RCC 7860 (cell line): Measurements from ENCODE around the gene ARHGEF28.

Experiments
- DNase-seq: peaks from one replicate; pipeline ENCODE4 v3.0.0-alpha.2; 2015; ENCODE audit warnings: low spot score
- FAIRE-seq: peaks from 2 replicates; lab custom pipeline; 2012; peaks lifted over from hg19 to GRCh38; lab: Jason Lieb, UNC

The ARHGEF28 gene

DNA sequence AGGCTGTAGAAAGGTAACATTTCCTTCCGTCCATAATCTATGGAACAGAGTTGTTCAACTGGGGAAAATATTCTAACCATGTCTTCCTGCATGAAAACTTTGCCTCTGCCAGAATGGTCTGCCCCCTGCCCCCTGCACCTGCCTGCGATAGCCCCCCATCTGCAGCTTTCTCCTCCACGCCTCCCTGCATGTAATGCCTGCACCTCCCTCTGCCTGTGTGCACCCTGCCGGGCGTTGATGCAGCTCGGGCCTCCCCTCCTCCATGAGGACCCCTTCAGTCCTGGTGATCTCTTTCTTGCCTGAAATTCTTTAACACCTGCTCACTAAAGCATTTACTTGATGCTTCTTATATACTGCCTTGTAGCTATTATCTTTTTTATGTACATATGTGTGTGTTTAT is 266.2 kb downstream of the ARHGEF28 start:
- DNase-seq (no peak), FAIRE-seq (no peak)

DNA sequence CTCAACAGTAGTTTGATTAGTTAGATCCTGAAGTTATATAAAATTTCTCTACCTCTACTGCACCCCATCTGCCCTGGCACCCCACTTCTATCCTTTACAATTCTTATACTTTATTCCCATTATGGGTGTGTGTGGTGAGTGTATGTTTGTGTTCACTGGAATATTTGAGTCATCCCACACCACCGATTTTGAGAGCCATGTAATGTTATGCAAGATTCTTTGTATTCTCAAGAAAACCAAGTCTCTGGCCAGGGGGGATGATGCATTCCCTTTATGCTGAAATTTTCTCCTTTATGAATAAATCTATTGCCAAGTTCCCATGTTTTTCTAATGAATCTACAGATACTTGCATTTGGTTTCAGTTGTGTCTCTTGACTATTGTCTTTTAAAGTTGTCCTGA is 266.8 kb downstream of the ARHGEF28 start:
- no peak for FAIRE-seq
- no peak for DNase-seq

DNA sequence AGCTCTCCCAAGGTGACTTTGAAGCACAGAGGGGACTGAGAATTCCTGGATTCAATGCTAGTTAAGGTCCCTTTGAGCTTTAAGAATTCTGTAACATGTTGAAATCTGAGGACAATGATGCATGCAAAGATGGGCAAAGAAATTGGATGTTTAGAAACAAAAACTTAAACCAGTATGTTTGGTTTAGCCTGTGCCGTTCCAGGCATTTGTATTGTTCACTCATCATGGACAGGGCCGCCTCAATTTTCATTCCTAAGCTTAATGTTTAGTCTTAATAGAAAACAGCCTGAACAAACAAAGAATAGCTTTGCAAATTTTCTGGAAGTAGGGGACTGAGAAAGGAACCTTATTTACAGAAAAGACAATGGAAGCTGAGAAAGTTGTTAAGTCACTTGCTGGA is 267.8 kb downstream of the ARHGEF28 start:
- DNase-seq (no peak), FAIRE-seq (no peak)

DNA sequence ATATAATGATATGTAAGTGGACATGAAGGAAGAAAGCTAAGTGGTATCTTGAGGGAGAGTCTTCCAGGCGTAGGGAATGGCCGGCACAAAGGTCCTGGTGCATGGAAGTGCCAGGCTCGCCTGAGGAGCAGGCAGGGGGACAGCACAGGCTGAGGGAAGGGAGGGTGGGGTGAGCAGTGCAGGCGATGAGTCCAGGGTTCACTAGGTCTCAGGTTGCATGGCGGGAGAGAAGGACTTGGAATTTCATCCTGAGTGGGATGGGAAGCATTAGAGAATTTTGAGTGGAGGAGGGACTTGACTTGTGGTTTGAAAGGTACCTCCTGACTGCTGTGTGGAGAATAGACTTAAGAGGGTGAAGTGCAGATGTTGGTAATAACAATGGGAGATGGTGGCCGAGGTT is 268.9 kb downstream of the ARHGEF28 start:
- FAIRE-seq: no peak
- DNase-seq: no peak

DNA sequence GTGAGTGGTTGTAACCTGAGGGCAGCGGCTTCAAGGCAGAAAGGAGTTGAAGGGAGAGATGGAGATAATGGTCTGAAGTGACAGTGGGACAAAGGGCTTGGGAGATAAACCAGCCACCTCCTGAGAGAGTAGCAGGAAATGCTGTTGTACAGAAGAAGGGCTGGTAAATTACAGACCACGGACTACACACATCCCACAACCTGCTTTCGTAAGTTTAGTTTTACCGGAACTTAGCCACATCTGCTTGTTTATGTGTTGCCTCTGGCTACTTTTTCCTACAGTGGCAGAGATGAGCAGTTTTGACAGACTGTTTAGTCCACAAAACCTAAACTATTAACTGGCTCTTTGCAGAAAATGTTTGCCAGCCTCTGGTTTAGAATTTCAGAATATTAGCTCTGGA is 269.5 kb downstream of the ARHGEF28 start:
- FAIRE-seq: no peak
- DNase-seq: no peak

DNA sequence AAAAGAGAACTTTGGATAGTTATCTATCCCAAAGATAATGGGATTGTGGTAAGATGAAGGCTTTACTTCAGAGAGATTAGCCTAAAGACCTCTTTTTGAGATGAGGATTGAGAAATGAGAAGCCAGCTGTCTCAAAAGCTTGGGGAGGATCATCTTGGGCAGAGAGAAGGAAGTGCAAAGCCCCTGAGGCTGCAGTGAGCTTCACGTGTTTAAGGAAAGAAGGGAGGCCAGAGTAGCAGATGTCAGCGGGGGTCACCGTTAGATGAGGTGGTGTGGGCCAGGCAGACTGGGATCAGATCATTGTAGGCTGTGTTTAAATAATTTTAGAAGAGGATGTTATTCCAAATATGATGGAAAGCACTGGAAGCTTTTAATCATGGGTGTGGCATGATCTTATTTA is 270.1 kb downstream of the ARHGEF28 start:
- no peak for FAIRE-seq
- no peak for DNase-seq

DNA sequence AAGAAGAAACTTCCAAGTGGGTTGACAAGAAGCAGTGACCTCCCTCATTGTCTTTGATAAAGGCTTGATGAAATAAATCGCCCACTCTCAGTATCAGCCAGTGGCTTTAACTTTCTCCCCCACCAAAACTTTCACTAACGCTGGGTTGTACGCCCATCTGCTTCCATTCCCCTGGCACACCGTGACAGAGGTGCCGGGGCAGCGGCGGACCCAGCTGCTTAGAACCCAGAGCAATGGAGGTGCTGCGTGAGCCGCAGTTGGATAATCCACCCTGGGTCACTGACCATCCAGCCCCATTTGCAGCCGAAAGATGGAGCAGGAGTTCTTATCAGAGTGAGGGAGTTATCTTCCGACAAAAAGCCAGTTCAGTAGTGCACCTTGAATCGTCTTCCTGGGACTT is 270.7 kb downstream of the ARHGEF28 start:
- DNase-seq (no peak), FAIRE-seq (no peak)

DNA sequence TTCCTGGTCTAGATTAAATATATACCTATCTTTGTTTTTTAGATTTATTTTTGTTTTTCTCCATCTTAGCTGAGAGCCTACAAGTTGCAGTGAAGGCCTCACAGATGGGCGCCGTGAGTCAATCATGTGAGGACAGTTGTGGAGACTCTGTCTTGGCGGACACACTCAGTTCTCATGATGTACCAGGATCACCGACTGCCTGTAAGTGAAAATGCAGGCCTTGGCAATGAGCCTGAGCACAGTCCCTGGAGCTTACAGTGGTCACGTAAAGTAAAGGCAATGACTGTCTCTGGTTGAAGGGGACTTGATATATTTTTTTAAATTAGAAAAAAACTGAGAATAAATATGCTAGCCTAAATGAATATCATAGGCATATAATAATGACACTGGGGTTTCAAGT is 271.9 kb downstream of the ARHGEF28 start:
- FAIRE-seq (no peak), DNase-seq (no peak)

DNA sequence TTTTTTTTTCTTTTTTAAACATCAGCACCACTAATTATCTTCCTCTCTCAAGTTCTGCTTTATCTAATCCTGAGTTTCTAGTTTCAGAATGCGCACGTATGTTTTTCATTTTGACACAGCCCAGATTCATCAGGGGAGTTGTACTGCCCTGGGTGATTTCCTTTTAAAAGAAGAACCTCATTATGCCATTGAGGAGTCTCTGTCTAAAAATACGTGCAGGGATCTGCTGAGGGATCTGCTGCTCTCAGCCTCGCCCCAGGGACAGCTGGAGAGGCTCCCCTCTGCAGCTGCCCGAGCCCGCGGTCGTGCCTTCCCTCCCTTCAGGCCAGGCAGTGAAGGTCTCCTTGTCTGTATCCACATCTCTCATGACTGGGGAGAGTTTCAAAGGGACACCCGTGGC is 273.1 kb downstream of the ARHGEF28 start:
- no peak for DNase-seq
- FAIRE-seq: no peak

DNA sequence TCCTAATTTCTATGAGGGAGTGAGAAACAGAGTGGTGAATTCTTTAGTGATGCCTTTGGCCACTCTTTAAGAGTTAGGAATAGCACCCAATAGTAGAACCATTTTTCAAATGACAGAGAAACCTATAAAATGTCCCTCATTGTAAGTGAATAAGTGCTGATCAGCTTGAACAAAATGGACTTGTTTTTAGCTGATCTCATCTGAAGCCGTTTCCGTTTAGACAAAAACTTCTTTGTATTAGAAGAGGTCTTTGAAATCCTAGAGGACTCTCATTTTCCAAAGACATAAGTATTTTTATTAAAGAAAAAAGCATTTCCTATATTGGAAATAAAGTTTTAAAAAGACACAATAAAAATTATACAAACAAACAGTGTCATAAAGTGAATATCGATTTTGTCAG is 273.9 kb downstream of the ARHGEF28 start:
- no peak for DNase-seq
- no peak for FAIRE-seq

DNA sequence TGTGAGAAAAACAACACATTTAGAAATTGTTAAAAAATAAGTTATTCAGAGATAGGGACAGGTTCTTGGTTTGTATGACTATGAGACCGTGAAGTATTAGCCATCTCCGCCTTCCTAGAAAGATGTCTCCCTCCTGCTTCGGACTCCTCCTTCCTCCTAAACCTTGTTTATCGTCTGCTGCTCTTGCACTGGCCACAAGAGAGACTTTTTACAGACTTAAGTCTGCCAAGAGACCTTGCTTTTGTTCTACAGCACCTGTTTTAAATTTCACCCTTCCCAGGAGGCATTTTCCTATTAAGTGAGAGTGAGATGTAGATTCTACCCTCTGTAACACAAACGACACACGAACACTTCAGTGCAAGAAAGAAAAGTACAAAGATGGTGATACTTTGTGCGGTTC is 274.6 kb downstream of the ARHGEF28 start:
- DNase-seq (no peak), FAIRE-seq (no peak)

DNA sequence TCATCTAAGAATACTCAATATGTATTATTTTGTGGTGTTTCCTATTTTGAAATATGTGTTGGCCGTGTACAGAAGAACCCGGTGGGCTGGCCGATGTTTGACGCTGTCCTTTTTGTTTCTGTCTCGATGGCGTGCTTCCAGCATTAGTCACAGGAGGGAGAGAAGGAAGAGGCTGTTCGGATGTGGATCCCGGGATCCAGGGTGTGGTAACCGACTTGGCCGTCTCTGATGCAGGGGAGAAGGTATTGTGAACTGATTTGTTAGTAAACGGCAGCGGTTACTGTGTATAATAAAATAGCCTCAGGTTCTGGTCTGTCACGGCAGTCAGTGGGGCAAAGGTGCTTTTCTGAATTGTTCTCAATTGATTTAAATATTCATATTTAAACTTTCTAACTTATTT is 275.0 kb downstream of the ARHGEF28 start:
- DNase-seq: peak; percentile 39
- FAIRE-seq: no peak

DNA sequence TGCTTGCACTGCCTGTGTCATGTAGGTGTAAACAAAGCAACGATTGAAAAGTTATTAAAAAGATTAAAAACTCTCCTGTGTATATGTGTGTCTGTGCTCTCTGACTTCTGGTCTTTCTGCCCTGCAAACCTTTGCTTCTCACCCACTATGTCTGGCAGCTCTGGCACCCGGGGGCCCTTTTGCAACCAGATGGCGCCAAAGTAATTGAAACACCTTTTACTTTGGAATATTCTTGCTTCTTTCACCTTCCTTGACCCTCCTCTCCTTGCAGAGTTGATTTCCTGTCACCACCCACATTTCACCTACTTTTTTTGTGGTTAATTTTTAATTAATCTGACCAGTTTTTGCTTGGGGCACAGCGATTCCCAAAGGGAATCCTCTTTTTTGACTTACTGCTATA is 275.5 kb downstream of the ARHGEF28 start:
- FAIRE-seq (no peak), DNase-seq (no peak)

DNA sequence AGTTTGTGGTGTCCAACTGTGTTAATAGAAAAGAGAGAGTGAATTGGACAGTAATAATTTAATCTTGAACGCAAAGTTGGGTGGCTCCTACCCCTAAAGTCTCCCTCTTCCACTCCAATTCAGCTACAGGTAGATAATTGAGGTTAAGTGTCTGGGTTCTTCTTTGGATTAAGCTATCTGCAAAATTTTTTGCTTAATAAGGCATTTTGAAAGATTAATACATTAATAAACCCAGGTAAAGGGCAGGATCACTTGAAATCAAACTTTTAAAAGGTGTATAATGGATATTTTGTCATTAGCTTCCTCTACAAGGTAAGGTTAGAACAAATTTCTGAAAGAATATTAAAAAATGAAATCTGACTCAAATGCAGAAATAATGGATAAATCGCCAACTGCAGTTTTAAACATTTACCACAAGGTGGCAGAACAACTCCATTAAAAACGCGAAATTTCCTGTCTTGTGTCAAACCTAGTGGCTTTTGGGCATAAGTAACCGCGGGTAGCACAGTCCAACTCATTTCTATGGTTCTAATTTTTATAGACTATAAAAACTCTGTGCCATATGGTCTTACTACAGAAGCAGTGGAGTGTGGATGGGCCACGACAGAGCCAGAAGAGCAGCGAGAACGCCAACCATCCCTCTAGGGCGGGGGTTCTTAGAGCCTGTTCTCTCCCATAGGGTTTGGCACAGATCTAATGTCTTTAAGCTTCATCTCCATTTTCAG is 276.5 kb downstream of the ARHGEF28 start:
- peak; percentile 49 for FAIRE-seq
- peak; percentile 22 for DNase-seq

DNA sequence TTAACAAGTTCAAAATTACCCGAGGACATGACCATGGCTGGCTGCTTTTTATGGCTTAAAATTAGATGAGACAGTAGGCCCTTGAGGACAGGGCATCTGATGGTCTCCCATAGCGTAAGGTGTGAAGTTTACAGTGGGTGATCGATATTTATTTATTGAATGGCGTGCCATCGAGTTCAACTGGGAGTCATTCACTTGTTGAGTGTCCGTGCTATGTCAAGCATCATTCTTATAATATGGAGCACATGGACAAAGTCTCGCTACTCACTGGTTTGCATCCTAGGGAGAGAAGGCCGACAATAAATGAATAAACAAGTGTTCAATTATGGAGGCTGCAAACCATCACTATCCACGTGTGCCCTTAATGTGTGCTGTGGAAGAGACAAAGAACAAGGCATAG is 277.2 kb downstream of the ARHGEF28 start:
- no peak for DNase-seq
- FAIRE-seq: no peak

DNA sequence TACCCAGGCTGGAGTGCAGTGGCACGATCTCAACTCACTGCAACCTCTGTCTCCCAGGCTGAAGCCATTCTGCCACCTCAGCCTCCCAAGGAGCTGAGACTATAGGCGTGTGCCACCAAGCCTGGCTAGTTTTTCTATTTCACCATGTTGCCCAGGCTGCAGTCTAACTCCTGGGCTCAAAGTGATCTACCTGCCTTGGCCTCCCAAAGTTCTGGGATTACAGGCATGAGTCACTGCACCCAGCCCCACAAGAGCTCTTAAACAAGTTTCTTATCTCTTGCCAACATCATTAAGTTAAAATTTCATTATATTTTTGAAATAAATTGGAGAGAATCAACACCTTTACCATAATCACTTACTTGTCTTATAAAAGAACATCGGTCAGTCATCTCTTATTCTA is 280.3 kb downstream of the ARHGEF28 start:
- no peak for FAIRE-seq
- DNase-seq: no peak

DNA sequence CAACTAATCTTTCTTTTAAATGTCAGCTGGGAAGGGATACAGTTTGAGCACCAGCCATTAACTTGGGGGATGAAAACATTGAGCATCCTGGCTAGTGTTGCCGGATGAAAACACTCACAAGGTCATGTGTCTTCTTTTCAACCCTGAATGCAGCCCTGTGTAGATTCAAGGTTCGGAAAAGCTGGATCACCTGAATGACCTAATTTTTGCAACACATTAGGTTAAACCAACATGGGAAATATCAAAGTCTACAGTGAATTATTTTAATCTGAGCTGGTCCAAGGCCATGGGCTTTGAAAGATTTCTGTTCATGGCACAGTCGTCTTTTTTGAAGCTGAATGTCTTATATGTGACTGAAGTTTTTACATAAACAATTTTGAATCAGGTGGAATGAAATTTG is 281.2 kb downstream of the ARHGEF28 start:
- no peak for FAIRE-seq
- DNase-seq: no peak

DNA sequence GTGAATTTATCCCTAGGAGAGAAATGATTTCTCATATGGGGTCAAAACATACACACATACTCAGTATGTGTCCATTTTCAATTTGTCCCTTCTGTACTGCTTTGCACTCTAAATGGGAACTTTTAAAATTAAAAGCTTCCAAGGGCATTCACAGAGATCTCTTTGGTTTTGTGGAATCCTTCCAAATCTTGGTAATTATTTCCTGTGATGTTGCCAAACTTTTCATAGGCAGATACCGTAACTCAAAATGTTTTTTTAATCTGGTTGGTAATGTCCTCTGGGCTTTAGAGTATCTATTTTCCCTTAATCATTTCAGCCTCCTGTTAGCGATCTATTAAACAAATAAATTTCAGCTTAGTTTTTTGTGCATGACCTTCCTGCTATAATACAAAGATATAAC is 282.4 kb downstream of the ARHGEF28 start:
- DNase-seq: no peak
- no peak for FAIRE-seq

DNA sequence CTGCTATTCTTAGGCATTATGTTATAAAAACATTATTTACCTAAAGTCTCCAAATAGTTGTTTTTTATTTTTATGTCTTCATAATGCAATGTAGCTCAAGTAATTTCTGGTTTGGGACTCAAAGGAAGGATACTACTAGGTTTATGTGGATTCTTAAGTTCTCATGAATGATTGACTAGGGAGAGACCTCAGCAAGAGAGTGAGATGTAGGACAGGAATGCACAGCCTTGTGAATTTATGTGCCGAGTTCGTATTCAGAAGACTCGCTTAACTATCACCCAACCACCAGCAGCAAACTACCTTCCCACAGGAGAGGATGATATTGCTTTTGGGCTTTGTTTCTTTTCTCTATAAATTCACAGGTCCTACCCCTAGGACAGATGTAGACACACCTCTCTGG is 282.9 kb downstream of the ARHGEF28 start:
- peak; percentile 30 for FAIRE-seq

DNA sequence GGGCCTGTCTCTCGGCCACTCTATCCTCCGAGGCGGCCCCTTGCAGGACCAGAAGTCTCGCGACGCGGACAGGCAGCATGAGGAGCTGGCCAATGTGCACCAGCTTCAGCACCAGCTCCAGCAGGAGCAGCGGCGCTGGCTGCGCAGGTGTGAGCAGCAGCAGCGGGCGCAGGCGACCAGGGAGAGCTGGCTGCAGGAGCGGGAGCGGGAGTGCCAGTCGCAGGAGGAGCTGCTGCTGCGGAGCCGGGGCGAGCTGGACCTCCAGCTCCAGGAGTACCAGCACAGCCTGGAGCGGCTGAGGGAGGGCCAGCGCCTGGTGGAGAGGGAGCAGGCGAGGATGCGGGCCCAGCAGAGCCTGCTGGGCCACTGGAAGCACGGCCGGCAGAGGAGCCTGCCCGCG is 283.5 kb downstream of the ARHGEF28 start:
- FAIRE-seq: no peak
- DNase-seq: no peak

More for the DNA sequence above, 282.9 kb downstream of the ARHGEF28 start:
- DNase-seq: no peak

DNA sequence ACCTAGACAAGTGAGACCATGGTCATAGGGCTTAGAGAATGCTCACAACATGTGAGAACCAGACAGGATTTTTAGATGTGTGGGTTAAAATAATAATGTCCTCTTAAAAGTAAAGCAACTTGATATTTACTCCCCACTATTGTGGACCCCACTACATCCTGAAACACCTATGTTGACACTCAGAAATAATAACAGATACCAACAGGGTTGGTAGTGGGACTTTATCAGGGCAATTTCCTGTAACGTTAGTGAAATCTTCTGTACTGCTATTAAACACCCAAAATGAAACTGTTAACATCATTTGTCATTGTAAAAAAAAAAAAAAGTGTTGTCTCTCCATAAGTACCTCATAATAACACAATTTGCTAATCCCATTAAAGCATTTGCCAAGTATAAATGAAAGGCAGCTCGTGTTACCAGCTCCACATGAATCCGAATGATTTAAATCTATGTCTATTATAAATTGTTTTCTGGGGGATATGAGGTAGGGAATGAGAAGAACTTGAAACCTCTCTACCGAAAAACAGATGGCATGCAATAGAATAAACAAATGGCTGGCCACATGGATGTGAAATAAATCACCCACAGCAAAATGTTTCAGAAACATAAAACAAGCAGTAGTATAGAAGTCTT is 285.9 kb downstream of the ARHGEF28 start:
- DNase-seq: no peak

DNA sequence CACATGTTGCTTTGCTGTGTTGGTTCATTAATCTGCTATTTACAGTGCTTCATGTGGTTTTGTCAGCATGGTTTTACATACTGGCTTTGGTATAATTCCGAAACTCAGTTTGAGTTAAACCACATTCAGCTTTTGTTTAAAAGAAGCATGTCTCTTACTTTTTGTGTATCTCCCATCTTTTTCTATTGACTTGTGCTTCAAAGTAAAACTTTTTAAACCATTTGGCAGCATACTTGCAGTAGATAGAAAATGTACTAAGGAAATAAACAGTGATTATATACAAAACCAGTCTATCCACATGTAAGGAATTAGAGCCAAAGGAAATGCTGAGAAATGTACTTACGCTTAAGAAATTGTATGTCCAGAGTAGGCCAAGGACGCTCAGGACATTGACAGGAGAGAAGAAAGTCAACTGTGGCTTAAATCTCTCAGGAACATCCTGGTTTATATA is 286.9 kb downstream of the ARHGEF28 start:
- DNase-seq (no peak), FAIRE-seq (no peak)

More for the DNA sequence above, 285.9 kb downstream of the ARHGEF28 start:
- FAIRE-seq: no peak

DNA sequence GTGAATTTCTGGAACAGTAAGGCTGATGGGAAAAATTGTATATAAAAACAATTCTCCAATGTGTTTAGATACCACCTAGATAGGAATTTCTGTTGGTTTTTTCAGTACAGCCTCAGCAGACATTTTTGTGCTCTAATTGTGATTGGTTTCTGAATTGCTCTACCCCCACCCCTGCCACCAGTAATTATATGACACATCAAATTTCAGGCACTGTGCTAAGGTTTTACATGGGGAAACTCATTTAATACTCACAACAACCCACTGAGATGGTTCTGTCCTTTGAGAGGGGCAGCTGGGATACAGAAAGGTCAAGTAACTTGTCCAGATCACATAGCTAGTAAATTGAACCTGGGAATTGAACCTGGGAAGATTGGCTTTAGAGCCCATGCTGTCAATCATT is 288.0 kb downstream of the ARHGEF28 start:
- FAIRE-seq: no peak
- DNase-seq: no peak
